Ectodermal cell (in vitro differentiated cells): ENCODE results near the gene ZNF165.
A peak's percentile ranks its signal among the peaks of the same experiment; 100 is the strongest.
"Not testable (repeated sequence)": the region's sequence is repeated elsewhere in the genome, so short reads cannot be mapped to it uniquely, and the experiment has no call there.

Source experiments
- H3K27ac ChIP-seq: 2 replicates; pipeline ENCODE4 v1.7.0; 2013; ENCODE audit warnings: mild to moderate bottlenecking, low read depth, low read length; ENCODE audit not compliant: insufficient read depth, poor library complexity, severe bottlenecking
- H3K27me3 ChIP-seq: 2 replicates; pipeline ENCODE4 v1.7.0; 2013; ENCODE audit warnings: mild to moderate bottlenecking, low read length; ENCODE audit not compliant: insufficient read depth, control insufficient read depth, poor library complexity, severe bottlenecking
- H3K36me3 ChIP-seq: one replicate; pipeline ENCODE4 v1.7.0; 2013; ENCODE audit warnings: low read length; ENCODE audit not compliant: control insufficient read depth, insufficient read depth
- H3K4me1 ChIP-seq: one replicate; pipeline ENCODE4 v1.7.0; 2013; ENCODE audit warnings: low read length; ENCODE audit not compliant: control insufficient read depth, insufficient read depth
- H3K4me3 ChIP-seq: 2 replicates; pipeline ENCODE4 v1.7.0; 2013; ENCODE audit warnings: low read depth, low read length, control low read depth; ENCODE audit not compliant: insufficient read depth
- H3K9me3 ChIP-seq: 2 replicates; pipeline ENCODE4 v1.7.0; 2013; ENCODE audit warnings: mild to moderate bottlenecking, low read length, moderate library complexity; ENCODE audit not compliant: control insufficient read depth
- WGBS, 2 experiments: methylation state at CpG; one replicate each; pipeline ENCODE4 v1.1.7; 2013; ENCODE audit warnings: missing lambda C conversion rate in 2 of 2; 5-methylcytosine and 5-hydroxymethylcytosine counted together

The ZNF165 gene

GRCh38 chr6:28118217-28118616 lies 37.8 kb downstream of the ZNF165 start:
- H3K4me1 ChIP-seq: no peaks in the 10 kb centered on the region

DNA sequence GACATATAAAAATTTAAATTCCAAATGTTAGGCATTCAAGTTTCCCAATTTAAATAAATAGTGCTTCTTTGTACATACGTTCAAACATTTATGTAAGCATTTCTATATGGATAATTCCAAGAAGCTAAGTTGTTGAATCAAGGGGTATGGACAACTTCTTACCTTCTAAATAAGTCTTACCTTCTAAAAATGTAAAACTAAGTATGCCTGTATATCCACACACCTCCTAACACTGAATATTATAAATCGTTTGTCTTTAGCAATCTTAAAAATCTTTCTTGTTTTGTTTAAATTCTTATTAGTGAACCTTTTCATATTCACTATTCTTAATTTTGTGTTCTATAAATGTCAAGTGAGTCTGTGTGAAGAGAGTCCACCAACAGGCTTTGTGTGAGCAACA lies 41.5 kb downstream of the ZNF165 start:
- H3K27ac ChIP-seq: no peak overlapping the region
- H3K4me1 ChIP-seq: no peaks in the 10 kb centered on the region
- H3K36me3 ChIP-seq: peaks cover 10% of the 10 kb centered on the region
- no peaks in the 10 kb centered on the region for H3K27me3 ChIP-seq
- 100% methylated on average over 1 of the region's 2 CpGs; no CpG with 5 or more reads in 1 of the 2 experiments for WGBS, 2 experiments
- H3K9me3 ChIP-seq: no peaks in the 10 kb centered on the region
- no peak overlapping the region for H3K4me3 ChIP-seq

More at GRCh38 chr6:28118217-28118616, 37.8 kb downstream of the ZNF165 start:
- Histone ChIP-seq H3K4me3 (no peak overlapping the region), H3K27me3 (no peaks in the 10 kb centered on the region), H3K27ac (no peak overlapping the region), H3K36me3 (peaks cover 10% of the 10 kb centered on the region), H3K9me3 (no peaks in the 10 kb centered on the region)
- WGBS, 2 experiments: 92 to 93% methylated on average over 1 of the region's 1 CpG

DNA sequence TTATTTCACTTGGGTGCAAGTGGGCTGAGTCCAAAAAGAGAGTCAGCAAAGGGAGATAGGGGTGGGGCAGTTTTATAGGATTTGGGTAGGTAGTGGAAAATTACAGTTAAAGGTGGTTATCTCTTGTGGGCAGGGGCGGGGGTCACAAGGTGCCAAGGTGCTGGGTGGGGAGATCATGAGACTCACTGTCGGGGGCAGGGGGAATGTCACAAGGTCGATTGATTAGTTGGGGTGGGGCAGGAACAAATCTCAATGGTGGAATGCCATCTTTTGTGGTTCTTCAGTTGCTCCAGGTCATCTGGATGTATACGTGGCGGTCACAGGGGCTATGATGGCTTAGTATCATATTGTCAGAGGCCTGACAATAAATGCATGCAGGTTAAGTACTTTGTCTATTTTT lies 41.9 kb downstream of the ZNF165 start:
- H3K27me3 ChIP-seq, H3K4me3 ChIP-seq, H3K9me3 ChIP-seq, H3K27ac ChIP-seq, H3K4me1 ChIP-seq, H3K36me3 ChIP-seq: not testable (repeated sequence)
- WGBS, 2 experiments: 92 to 96% methylated on average over 5 of the region's 5 CpGs

GRCh38 chr6:28124350-28124970 lies 44.1 kb downstream of the ZNF165 start, which contains the start of gene ZSCAN16:
TSS of gene ZSCAN16 (plus strand) at chr6:28124609. CDS start at chr6:28125444, 835 bp downstream.
- H3K9me3 ChIP-seq: no peaks in the 10 kb centered on the region
- H3K27ac ChIP-seq: no peak within 1 kb of the TSS
- no peaks in the 10 kb centered on the region for H3K36me3 ChIP-seq
- H3K4me3 ChIP-seq: peak within 1 kb of the TSS; percentile 65
- no peaks in the 10 kb centered on the region for H3K27me3 ChIP-seq
- no peaks in the 10 kb centered on the region for H3K4me1 ChIP-seq
- WGBS, 2 experiments: 53 to 63% methylated on average over 28 of the region's 28 CpGs

GRCh38 chr6:28124971-28125353 lies 44.6 kb downstream of the ZNF165 start:
- Histone ChIP-seq H3K27ac (no peak overlapping the region), H3K36me3 (peaks cover 4% of the 10 kb centered on the region), H3K9me3 (no peaks in the 10 kb centered on the region), H3K27me3 (no peaks in the 10 kb centered on the region), H3K4me1 (no peaks in the 10 kb centered on the region), H3K4me3 (peak overlapping the region; percentile 65)
- 65 to 73% methylated on average over 5 to 6 of the region's 6 CpGs for WGBS, 2 experiments

DNA sequence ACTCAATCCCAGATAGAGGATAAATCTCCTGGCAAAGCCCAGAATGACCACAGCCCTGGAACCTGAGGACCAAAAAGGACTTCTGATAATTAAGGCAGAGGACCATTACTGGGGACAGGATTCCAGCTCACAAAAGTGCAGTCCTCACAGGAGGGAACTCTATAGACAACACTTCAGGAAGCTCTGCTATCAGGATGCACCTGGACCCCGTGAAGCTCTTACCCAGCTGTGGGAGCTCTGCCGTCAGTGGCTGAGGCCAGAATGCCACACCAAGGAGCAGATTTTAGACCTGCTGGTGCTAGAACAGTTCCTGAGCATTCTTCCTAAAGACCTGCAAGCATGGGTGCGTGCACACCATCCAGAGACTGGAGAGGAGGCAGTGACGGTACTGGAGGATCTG lies 45.0 kb downstream of the ZNF165 start:
- peaks cover 4% of the 10 kb centered on the region for H3K36me3 ChIP-seq
- no peaks in the 10 kb centered on the region for H3K27me3 ChIP-seq
- peak overlapping the region; percentile 65 for H3K4me3 ChIP-seq
- whole genome bisulfite sequencing, 2 experiments: 92 to 94% methylated on average over 4 of the region's 4 CpGs
- no peaks in the 10 kb centered on the region for H3K4me1 ChIP-seq
- no peaks in the 10 kb centered on the region for H3K9me3 ChIP-seq
- no peak overlapping the region for H3K27ac ChIP-seq

DNA sequence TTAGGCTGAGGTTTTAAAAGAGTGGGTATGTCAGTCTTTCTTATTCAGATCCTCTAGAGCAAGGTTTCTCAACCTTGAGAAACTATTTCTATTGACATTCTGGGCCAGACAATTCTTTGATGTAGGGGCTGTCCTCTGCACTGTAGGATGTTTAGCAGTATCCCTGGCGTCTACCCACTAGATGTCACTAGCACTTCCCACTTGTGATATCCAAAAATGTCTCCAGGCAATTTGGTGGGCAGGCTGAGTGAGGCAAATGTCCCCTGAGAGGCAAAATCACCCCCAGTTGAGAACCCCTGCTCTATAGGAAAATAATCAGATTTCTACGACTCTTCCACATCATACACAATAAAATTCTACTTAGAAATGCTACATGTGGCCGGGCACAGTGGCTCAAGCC lies 53.6 kb downstream of the ZNF165 start:
- Histone ChIP-seq H3K36me3 (peaks cover 4% of the 10 kb centered on the region), H3K4me3 (no peak overlapping the region), H3K9me3 (no peaks in the 10 kb centered on the region), H3K27me3 (no peaks in the 10 kb centered on the region), H3K27ac (no peak overlapping the region), H3K4me1 (peaks cover 12% of the 10 kb centered on the region)
- WGBS, 2 experiments: 53 to 65% methylated on average over 3 of the region's 3 CpGs

DNA sequence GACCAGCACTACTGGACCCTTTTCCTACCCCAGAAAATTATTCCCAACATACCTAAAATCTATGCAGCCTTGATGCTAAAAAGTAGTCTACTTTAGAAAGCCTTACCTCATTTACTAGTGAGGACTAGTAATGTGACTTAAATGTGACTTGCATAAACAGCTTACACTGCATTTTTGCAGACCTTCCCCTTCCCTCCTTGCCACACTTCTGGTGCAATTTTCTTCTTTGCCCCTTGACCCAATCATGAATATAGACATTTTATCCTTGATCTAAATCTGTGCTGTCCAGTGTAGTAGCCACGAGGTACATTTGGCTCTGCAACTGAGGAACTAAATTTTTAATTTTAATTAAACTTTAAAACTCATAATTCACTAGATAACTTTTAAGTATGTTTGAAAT lies 54.3 kb downstream of the ZNF165 start:
- Histone ChIP-seq H3K4me1 (peaks cover 12% of the 10 kb centered on the region), H3K9me3 (no peaks in the 10 kb centered on the region), H3K27ac (no peak overlapping the region), H3K4me3 (no peak overlapping the region), H3K27me3 (peaks cover 7% of the 10 kb centered on the region), H3K36me3 (peaks cover 1% of the 10 kb centered on the region)
- 89% methylated on average over 1 of the region's 1 CpG; no CpG with 5 or more reads in 1 of the 2 experiments for WGBS, 2 experiments

GRCh38 chr6:28135393-28135792 lies 55.0 kb downstream of the ZNF165 start:
- H3K4me3 ChIP-seq: peak overlapping the region; percentile 75
- no peaks in the 10 kb centered on the region for H3K9me3 ChIP-seq
- H3K36me3 ChIP-seq: no peaks in the 10 kb centered on the region
- peaks cover 12% of the 10 kb centered on the region for H3K4me1 ChIP-seq
- 55 to 62% methylated on average over 3 of the region's 3 CpGs for WGBS, 2 experiments
- no peak overlapping the region for H3K27ac ChIP-seq
- peaks cover 13% of the 10 kb centered on the region for H3K27me3 ChIP-seq

- H3K27me3 ChIP-seq: peaks cover 20% of the 10 kb centered on the region
- 0 to 1% methylated on average over 58 of the region's 58 CpGs for WGBS, 2 experiments
- H3K9me3 ChIP-seq: no peaks in the 10 kb centered on the region
- no peaks in the 10 kb centered on the region for H3K36me3 ChIP-seq
- H3K4me3 ChIP-seq: peak overlapping the region; percentile 75
- H3K4me1 ChIP-seq: peaks cover 12% of the 10 kb centered on the region
- H3K27ac ChIP-seq: peak overlapping the region; percentile 84
Measured at GRCh38 chr6:28136585-28137504, 56.5 kb downstream of the ZNF165 start.
